GM18858 (cell line): Measurements from ENCODE around the gene SH3BGRL2.
"Not testable (repeated sequence)": the region's sequence is repeated elsewhere in the genome, so short reads cannot be mapped to it uniquely, and the experiment has no call there.

Source experiments
- ATAC-seq: cut with Tn5 transposase; IDR thresholded peaks from one replicate; pipeline ENCODE4 v1.9.1; 2021; ENCODE audit not compliant: unreplicated experiment

SH3BGRL2 gene

GRCh38 chr6:79648328-79648727 is 17.2 kb downstream of the SH3BGRL2 start:
- no peak for ATAC-seq

GRCh38 chr6:79649016-79649415 is 17.9 kb downstream of the SH3BGRL2 start:
- no peak for ATAC-seq

- ATAC-seq = no peak
Observed at GRCh38 chr6:79650950-79651349, 19.8 kb downstream of the SH3BGRL2 start.

- ATAC-seq = no peak
Observed at GRCh38 chr6:79656134-79656533, 25.0 kb downstream of the SH3BGRL2 start.

GRCh38 chr6:79657238-79657637 is 26.1 kb downstream of the SH3BGRL2 start:
- no peak for ATAC-seq

GRCh38 chr6:79663655-79664054 is 32.5 kb downstream of the SH3BGRL2 start:
- ATAC-seq = not testable (repeated sequence)

GRCh38 chr6:79665725-79666551 is 34.8 kb downstream of the SH3BGRL2 start:
- no peak for ATAC-seq

- no peak for ATAC-seq
Observed at GRCh38 chr6:79666634-79667033, 35.5 kb downstream of the SH3BGRL2 start.

GRCh38 chr6:79668381-79668780 is 37.3 kb downstream of the SH3BGRL2 start:
- no peak for ATAC-seq

- no peak for ATAC-seq
Observed at GRCh38 chr6:79669766-79670165, 38.6 kb downstream of the SH3BGRL2 start.

GRCh38 chr6:79670789-79671188 is 39.7 kb downstream of the SH3BGRL2 start:
- ATAC-seq = no peak

GRCh38 chr6:79671600-79672266 is 40.6 kb downstream of the SH3BGRL2 start:
- ATAC-seq = no peak

- no peak for ATAC-seq
Observed at GRCh38 chr6:79672631-79673111, 41.5 kb downstream of the SH3BGRL2 start.

- ATAC-seq = no peak
Observed at GRCh38 chr6:79673947-79674346, 42.8 kb downstream of the SH3BGRL2 start.

- ATAC-seq = no peak
Observed at GRCh38 chr6:79676785-79677736, 45.9 kb downstream of the SH3BGRL2 start.

GRCh38 chr6:79682682-79683081 is 51.6 kb downstream of the SH3BGRL2 start:
- not testable (repeated sequence) for ATAC-seq

- no peak for ATAC-seq
Observed at GRCh38 chr6:79684876-79685275, 53.7 kb downstream of the SH3BGRL2 start.

- no peak for ATAC-seq
Observed at GRCh38 chr6:79686707-79687309, 55.7 kb downstream of the SH3BGRL2 start.

- ATAC-seq = no peak
Observed at GRCh38 chr6:79687759-79688158, 56.6 kb downstream of the SH3BGRL2 start.

GRCh38 chr6:79694156-79694555 is 63.0 kb downstream of the SH3BGRL2 start:
- ATAC-seq = no peak
